Progenitor cell of endocrine pancreas (in vitro differentiated cells): ENCODE data around the gene AGPAT4. TPM values are rescaled to one million over a fixed set of nuclear protein-coding genes. Genes with fewer than 3 reads are reported as not detected.

Experiments used
- DNase-seq: peaks from one replicate; pipeline ENCODE4 v3.0.0; 2021; ENCODE audit warnings: low spot score; ENCODE audit not compliant: unreplicated experiment
- H3K27ac Mint-ChIP-seq: 2 replicates; pipeline ENCODE4 v1.8.0; 2021; ENCODE audit warnings: mild to moderate bottlenecking, moderate library complexity, mixed read lengths
- H3K27me3 Mint-ChIP-seq: 2 replicates; pipeline ENCODE4 v1.8.0; 2021; ENCODE audit warnings: mixed read lengths
- H3K36me3 Mint-ChIP-seq: 2 replicates; pipeline ENCODE4 v1.8.0; 2022; ENCODE audit warnings: mixed read lengths; ENCODE audit not compliant: insufficient read depth
- H3K4me1 Mint-ChIP-seq: 2 replicates; pipeline ENCODE4 v1.8.0; 2021; ENCODE audit warnings: low read depth, mixed read lengths
- H3K4me3 Mint-ChIP-seq: 2 replicates; pipeline ENCODE4 v1.8.0; 2021; ENCODE audit warnings: low read depth, mild to moderate bottlenecking, moderate library complexity, mixed read lengths
- H3K9me3 Mint-ChIP-seq: 2 replicates; pipeline ENCODE4 v1.8.0; 2021; ENCODE audit warnings: low read depth, mixed read lengths
- total RNA-seq: library from RNA; stranded (reverse); gene quantifications from 2 replicates; pipeline ENCODE4 v1.2.1, GENCODE V29; 2021
- TF ChIP-seq, protein P1 (sequence below): fragments of 200-600 bp; sonication (generic); IDR thresholded peaks from one replicate; pipeline ENCODE4 v1.5.0; 2021; ENCODE audit warnings: antibody characterized with exemption, mild to moderate bottlenecking; ENCODE audit not compliant: unreplicated experiment

AGPAT4 gene
- total RNA-seq, 1 donor from 2014 or later = 43.7 TPM

GRCh38 chr6:161266513-161267230, 7.2 kb downstream of the AGPAT4 start:
- Mint-ChIP-seq H3K27me3 (no peaks in the 10 kb centered on the region), H3K4me3 (no peak overlapping the region), H3K9me3 (no peaks in the 10 kb centered on the region), H3K27ac (peak overlapping the region; percentile 56), H3K4me1 (peaks cover 12% of the 10 kb centered on the region), H3K36me3 (peaks cover 20% of the 10 kb centered on the region)
- DNase-seq = no peak
- TF ChIP-seq, protein P1, sequence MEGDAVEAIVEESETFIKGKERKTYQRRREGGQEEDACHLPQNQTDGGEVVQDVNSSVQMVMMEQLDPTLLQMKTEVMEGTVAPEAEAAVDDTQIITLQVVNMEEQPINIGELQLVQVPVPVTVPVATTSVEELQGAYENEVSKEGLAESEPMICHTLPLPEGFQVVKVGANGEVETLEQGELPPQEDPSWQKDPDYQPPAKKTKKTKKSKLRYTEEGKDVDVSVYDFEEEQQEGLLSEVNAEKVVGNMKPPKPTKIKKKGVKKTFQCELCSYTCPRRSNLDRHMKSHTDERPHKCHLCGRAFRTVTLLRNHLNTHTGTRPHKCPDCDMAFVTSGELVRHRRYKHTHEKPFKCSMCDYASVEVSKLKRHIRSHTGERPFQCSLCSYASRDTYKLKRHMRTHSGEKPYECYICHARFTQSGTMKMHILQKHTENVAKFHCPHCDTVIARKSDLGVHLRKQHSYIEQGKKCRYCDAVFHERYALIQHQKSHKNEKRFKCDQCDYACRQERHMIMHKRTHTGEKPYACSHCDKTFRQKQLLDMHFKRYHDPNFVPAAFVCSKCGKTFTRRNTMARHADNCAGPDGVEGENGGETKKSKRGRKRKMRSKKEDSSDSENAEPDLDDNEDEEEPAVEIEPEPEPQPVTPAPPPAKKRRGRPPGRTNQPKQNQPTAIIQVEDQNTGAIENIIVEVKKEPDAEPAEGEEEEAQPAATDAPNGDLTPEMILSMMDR = no peak

DNA sequence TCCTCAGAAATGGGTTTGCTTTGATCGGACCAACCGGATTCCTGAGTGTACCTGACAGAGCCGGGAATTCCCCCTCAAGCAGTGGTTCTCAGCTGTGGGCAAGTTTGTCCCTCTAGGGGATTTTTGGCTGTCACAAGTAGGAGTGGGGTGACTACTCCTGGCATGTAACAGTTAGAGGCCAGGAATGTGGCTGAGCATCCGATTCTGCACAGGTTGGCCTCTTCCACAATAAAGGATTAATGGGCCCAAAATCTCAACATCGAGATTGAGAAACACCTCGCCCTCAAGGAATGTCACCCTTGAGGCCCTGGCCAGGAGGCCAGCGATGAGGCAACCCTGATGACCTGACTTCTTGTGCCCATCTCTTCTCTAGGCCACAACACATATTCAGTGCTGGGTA, 7.9 kb downstream of the AGPAT4 start:
- Mint-ChIP-seq H3K27ac (no peak overlapping the region), H3K4me1 (peaks cover 7% of the 10 kb centered on the region), H3K4me3 (no peak overlapping the region), H3K9me3 (no peaks in the 10 kb centered on the region), H3K36me3 (peaks cover 20% of the 10 kb centered on the region), H3K27me3 (no peaks in the 10 kb centered on the region)
- DNase-seq = no peak
- TF ChIP-seq, protein P1 = no peak

GRCh38 chr6:161265554-161265953, 8.3 kb downstream of the AGPAT4 start:
- H3K36me3 Mint-ChIP-seq = peaks cover 21% of the 10 kb centered on the region
- TF ChIP-seq, protein P1 = no peak
- no peak overlapping the region for H3K4me3 Mint-ChIP-seq
- peaks cover 6% of the 10 kb centered on the region for H3K4me1 Mint-ChIP-seq
- H3K27ac Mint-ChIP-seq = no peak overlapping the region
- no peaks in the 10 kb centered on the region for H3K9me3 Mint-ChIP-seq
- no peak for DNase-seq
- H3K27me3 Mint-ChIP-seq = no peaks in the 10 kb centered on the region

DNA sequence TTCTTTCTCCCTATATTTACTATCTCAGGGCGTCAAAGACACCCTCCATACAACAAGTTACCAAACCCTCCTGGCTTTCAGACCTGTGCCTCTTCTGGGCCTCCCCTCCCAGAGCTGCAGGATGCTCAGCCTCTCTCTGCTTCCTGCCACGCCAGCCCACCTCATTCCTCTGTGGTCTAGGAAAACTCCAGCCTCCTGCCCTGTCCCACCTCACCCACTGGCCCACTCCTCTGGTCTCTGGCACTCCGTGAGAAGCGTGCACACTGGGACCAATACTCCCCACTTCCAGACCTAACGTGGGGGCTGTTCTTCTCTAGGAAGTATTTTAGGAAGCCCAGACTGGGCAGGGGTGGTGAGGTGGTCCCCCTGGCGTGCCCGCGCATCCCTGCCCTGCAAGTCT, 9.7 kb downstream of the AGPAT4 start:
- peaks cover 22% of the 10 kb centered on the region for H3K36me3 Mint-ChIP-seq
- TF ChIP-seq, protein P1 = no peak
- H3K4me3 Mint-ChIP-seq = no peak overlapping the region
- DNase-seq = no peak
- no peaks in the 10 kb centered on the region for H3K9me3 Mint-ChIP-seq
- no peaks in the 10 kb centered on the region for H3K27me3 Mint-ChIP-seq
- peaks cover 5% of the 10 kb centered on the region for H3K4me1 Mint-ChIP-seq
- H3K27ac Mint-ChIP-seq = peak overlapping the region; percentile 16

GRCh38 chr6:161261816-161262215, 12.0 kb downstream of the AGPAT4 start:
- no peak overlapping the region for H3K4me3 Mint-ChIP-seq
- peak overlapping the region; percentile 80 for H3K27ac Mint-ChIP-seq
- H3K36me3 Mint-ChIP-seq = peaks cover 17% of the 10 kb centered on the region
- peaks cover 3% of the 10 kb centered on the region for H3K4me1 Mint-ChIP-seq
- no peak for DNase-seq
- H3K9me3 Mint-ChIP-seq = no peaks in the 10 kb centered on the region
- TF ChIP-seq, protein P1 = no peak
- H3K27me3 Mint-ChIP-seq = no peaks in the 10 kb centered on the region
